ENCODE results near the gene SORCS2. TPM values are rescaled to one million over a fixed set of nuclear protein-coding genes. Genes with fewer than 3 reads are reported as not detected.

SORCS2 gene
- total and polyA plus RNA-seq, 3 donors from 2014 or later: 2.7 to 4.6 (median 2.9) TPM

- Histone ChIP-seq H3K9me3 (no peaks in the 10 kb centered on the region), H3K4me3 (no peak overlapping the region), H3K27me3 (no peaks in the 10 kb centered on the region), H3K27ac (no peak overlapping the region), H3K4me1 (no peaks in the 10 kb centered on the region), H3K36me3 (ENCODE audit: low read depth, missing control alignments) (no peaks in the 10 kb centered on the region)
- DNase-seq: no peak
- 82 to 90% methylated on average over 5 to 8 of the region's 8 CpGs for WGBS, 2 donors
- TF ChIP-seq POLR2A (IDR thresholded peaks at IDR 0.05): no peak
- TF ChIP-seq CTCF (IDR thresholded peaks at IDR 0.05): no peak
- intact Hi-C loops (cut with DNase I; ENCODE audit: low total_unique reads): no loop called here
These were observed 151.6 kb downstream of the SORCS2 start for GRCh38 chr4:7343950-7344349.

- H3K36me3 ChIP-seq (ENCODE audit: low read depth, missing control alignments): no peaks in the 10 kb centered on the region
- WGBS, 2 donors: 61 to 82% methylated on average over 10 of the region's 10 CpGs
- H3K4me3 ChIP-seq: no peak overlapping the region
- H3K27ac ChIP-seq: no peak overlapping the region
- intact Hi-C loops (cut with DNase I; ENCODE audit: low total_unique reads): no loop called here
- TF ChIP-seq CTCF (IDR thresholded peaks at IDR 0.05) (no peak), POLR2A (IDR thresholded peaks at IDR 0.05) (no peak)
- H3K4me1 ChIP-seq: no peaks in the 10 kb centered on the region
- H3K27me3 ChIP-seq: no peaks in the 10 kb centered on the region
- no peak for DNase-seq
- no peaks in the 10 kb centered on the region for H3K9me3 ChIP-seq
These were observed 152.4 kb downstream of the SORCS2 start for GRCh38 chr4:7344636-7345155.

- no peaks in the 10 kb centered on the region for H3K4me1 ChIP-seq
- H3K27ac ChIP-seq: no peak overlapping the region
- no peaks in the 10 kb centered on the region for H3K36me3 ChIP-seq (ENCODE audit: low read depth, missing control alignments)
- H3K4me3 ChIP-seq: no peak overlapping the region
- DNase-seq: no peak
- no peaks in the 10 kb centered on the region for H3K27me3 ChIP-seq
- WGBS, 2 donors: 86 to 88% methylated on average over 7 of the region's 7 CpGs
- TF ChIP-seq CTCF (IDR thresholded peaks at IDR 0.05) (no peak), POLR2A (IDR thresholded peaks at IDR 0.05) (no peak)
- no peaks in the 10 kb centered on the region for H3K9me3 ChIP-seq
- intact Hi-C loops (cut with DNase I; ENCODE audit: low total_unique reads): no loop called here
These were observed 155.6 kb downstream of the SORCS2 start for GRCh38 chr4:7347981-7348380.

- WGBS, 2 donors: 80 to 94% methylated on average over 14 to 18 of the region's 18 CpGs
- no peak for TF ChIP-seq CTCF (IDR thresholded peaks at IDR 0.05)
- no peak for TF ChIP-seq POLR2A (IDR thresholded peaks at IDR 0.05)
- no peaks in the 10 kb centered on the region for H3K27me3 ChIP-seq
- H3K27ac ChIP-seq: no peak overlapping the region
- no peak for DNase-seq
- no peak overlapping the region for H3K4me3 ChIP-seq
- H3K9me3 ChIP-seq: no peaks in the 10 kb centered on the region
- no peaks in the 10 kb centered on the region for H3K36me3 ChIP-seq (ENCODE audit: low read depth, missing control alignments)
- no peaks in the 10 kb centered on the region for H3K4me1 ChIP-seq
- intact Hi-C loops (cut with DNase I; ENCODE audit: low total_unique reads): no loop called here
These were observed 156.9 kb downstream of the SORCS2 start for GRCh38 chr4:7348946-7349900.
